GM12878 (cell line): ENCODE data around the gene TULP1.

Experiments used
- BHLHE40 ChIP-seq, 2 experiments: fragments of 450-650 bp in 1 of 2; IDR thresholded peaks; 2 replicates each; pipeline ENCODE4 v1.6.1; 2011 to 2017; ENCODE audit warnings: low read depth in 2 of 2, borderline replicate concordance in 1 of 2, improper control_type of control experiment in 1 of 2, low read length in 1 of 2, mild to moderate bottlenecking in 1 of 2
- ELK1 ChIP-seq: IDR thresholded peaks from 2 replicates; pipeline ENCODE4 v1.6.1; 2012; ENCODE audit warnings: low read depth, low read length, improper control_type of control experiment
- EP300 ChIP-seq, 2 experiments: fragments of 150-350 bp in 1 of 2; IDR thresholded peaks; 2 replicates each; pipeline ENCODE4 v1.6.1; 2011 to 2012; ENCODE audit warnings: low read depth in 2 of 2, low read length in 2 of 2, borderline replicate concordance in 1 of 2, improper control_type of control experiment in 1 of 2, inconsistent platforms in 1 of 2; ENCODE audit not compliant: control insufficient read depth in 1 of 2
- KDM1A ChIP-seq: fragments of 200-600 bp; sonication (generic); IDR thresholded peaks from 2 replicates; pipeline ENCODE4 v1.6.1; 2016; ENCODE audit warnings: borderline replicate concordance
- PKNOX1 ChIP-seq: fragments of 450-650 bp; IDR thresholded peaks from 2 replicates; pipeline ENCODE4 v1.6.1; 2016; ENCODE audit warnings: mild to moderate bottlenecking
- SIN3A ChIP-seq: IDR thresholded peaks from 2 replicates; pipeline ENCODE4 v1.6.1; 2012; ENCODE audit warnings: low read depth, low read length, improper control_type of control experiment

DNA sequence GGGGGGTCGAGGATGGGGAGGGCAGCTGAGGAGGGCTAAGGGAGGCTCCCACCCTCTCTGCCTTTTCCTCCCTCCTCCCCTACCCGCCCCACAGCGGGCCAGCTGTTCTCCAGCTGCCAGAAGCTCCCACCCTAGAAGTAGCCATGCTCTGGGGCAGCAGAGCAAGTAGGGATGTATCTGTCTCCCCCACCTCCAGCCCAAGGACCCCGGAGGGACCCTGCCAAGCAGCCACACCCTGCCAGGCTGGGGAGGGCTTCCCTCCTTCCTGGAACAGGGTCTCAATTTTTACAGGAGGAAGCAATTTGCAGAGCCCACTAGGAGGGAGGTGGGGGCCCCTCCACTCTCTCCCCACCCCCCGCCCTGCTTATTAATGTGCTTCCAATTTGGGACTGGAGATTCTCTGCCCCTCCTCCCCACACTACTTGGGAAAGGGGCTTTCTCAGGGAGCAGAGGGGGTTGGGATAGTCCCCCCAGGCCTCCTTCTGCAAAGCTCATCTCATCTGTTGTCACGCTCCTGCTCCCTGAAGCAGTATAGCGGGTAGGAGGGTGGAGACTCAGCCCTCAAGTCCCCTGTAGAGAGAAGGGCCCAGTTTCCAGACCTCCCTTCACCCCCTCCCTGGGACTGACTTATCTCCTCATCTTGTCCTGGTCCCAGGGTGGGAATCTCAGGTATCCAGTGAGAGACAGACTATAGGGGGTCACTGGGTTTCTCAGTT, 20.3 kb downstream of the TULP1 start:
- no peak for TF ChIP-seq SIN3A
- no peak for TF ChIP-seq EP300 (IDR thresholded peaks at IDR 0.05; ENCODE audit: borderline replicate concordance in 1 of 2, control insufficient read depth in 1 of 2, low read depth in 2 of 2, low read length in 2 of 2)
- TF ChIP-seq BHLHE40 (IDR thresholded peaks at IDR 0.05; ENCODE audit: borderline replicate concordance in 1 of 2, low read depth in 2 of 2, low read length in 1 of 2) = no peak
- no peak for TF ChIP-seq PKNOX1
- TF ChIP-seq KDM1A = no peak
- TF ChIP-seq ELK1 = no peak
